SK-N-SH (cell line): ENCODE measurements around the gene INPP5A. TPM values are rescaled to one million over a fixed set of nuclear protein-coding genes. Genes with fewer than 3 reads are reported as not detected.

Experiments used
- CTCF ChIA-PET: fragments of 300-600, 350-600 bp; formaldehyde crosslinking; extraction: SDS; loops from one replicate; lab custom pipeline; 2021; lab: Yijun Ruan, JAX
- POLR2A ChIA-PET: fragments of 350-600 bp; sonication (Branson Sonifier 250); formaldehyde crosslinking; extraction: SDS; loops from one replicate; lab custom pipeline; 2020; ENCODE audit warnings: antibody characterized with exemption, inconsistent platforms; lab: Yijun Ruan, JAX
- DNase-seq: peaks from one replicate; pipeline ENCODE4 v3.0.0; 2012
- H2AFZ ChIP-seq: fragments of 200-600 bp; sonication (generic); 2 replicates; pipeline ENCODE4 v1.8.1; 2016; ENCODE audit warnings: antibody characterized with exemption, mild to moderate bottlenecking, low read depth
- H3F3A ChIP-seq: fragments of 200-600 bp; sonication (generic); replicated peaks from 2 replicates; pipeline ENCODE3; 2016; ENCODE audit warnings: antibody characterized with exemption, mild to moderate bottlenecking; ENCODE audit not compliant: insufficient read depth
- H3K27ac ChIP-seq, 2 experiments: fragments of 200-500 bp in 1 of 2; fragments of 200-600 bp in 1 of 2; sonication (Bioruptor generic) in 1 of 2; sonication (generic), shearing (Covaris generic) in 1 of 2; 2 replicates each; pipeline versions ENCODE4 v1.5.1 to v1.6.1; 2014 to 2016; ENCODE audit warnings: low read depth in 2 of 2, inconsistent platforms in 1 of 2, low read length in 1 of 2, mild to moderate bottlenecking in 1 of 2, mixed read lengths in 1 of 2
- H3K27me3 ChIP-seq: fragments of 200-600 bp; sonication (generic), shearing (Covaris generic); 2 replicates; pipeline ENCODE4 v1.6.1; 2016; ENCODE audit warnings: mixed run types; ENCODE audit not compliant: insufficient read depth
- H3K36me3 ChIP-seq, 2 experiments: fragments of 200-500 bp in 1 of 2; fragments of 200-600 bp in 1 of 2; sonication (Bioruptor generic) in 1 of 2; sonication (generic) in 1 of 2; replicated peaks in 1 of 2; 2 replicates each; pipeline versions ENCODE3 to v1.5.1; 2014 to 2016; ENCODE audit warnings: low read length in 1 of 2, mild to moderate bottlenecking in 1 of 2; ENCODE audit not compliant: insufficient read depth in 2 of 2, control insufficient read depth in 1 of 2
- H3K4me1 ChIP-seq, 2 experiments: fragments of 200-500 bp in 1 of 2; fragments of 200-600 bp in 1 of 2; sonication (Bioruptor generic) in 1 of 2; sonication (generic), shearing (Covaris generic) in 1 of 2; 2 replicates each; pipeline versions ENCODE4 v1.5.1 to v1.6.1; 2014 to 2016; ENCODE audit warnings: low read depth in 1 of 2, low read length in 1 of 2, mixed run types in 1 of 2; ENCODE audit not compliant: insufficient read depth in 2 of 2, control insufficient read depth in 1 of 2
- H3K4me2 ChIP-seq: fragments of 200-600 bp; sonication (generic), shearing (Covaris generic); 2 replicates; pipeline ENCODE4 v1.6.1; 2017; ENCODE audit warnings: mixed run types
- H3K4me3 ChIP-seq, 2 experiments: fragments of 200-500 bp in 1 of 2; fragments of 200-600 bp in 1 of 2; sonication (Bioruptor generic) in 1 of 2; sonication (generic), shearing (Covaris generic) in 1 of 2; 2 replicates each; pipeline versions ENCODE4 v1.5.1 to v1.8.1; 2014 to 2016; ENCODE audit warnings: low read depth in 2 of 2, inconsistent platforms in 1 of 2, low read length in 1 of 2, mild to moderate bottlenecking in 1 of 2, mixed read lengths in 1 of 2, moderate library complexity in 1 of 2
- H3K79me2 ChIP-seq: fragments of 200-600 bp; sonication (generic); 2 replicates; pipeline ENCODE4 v1.8.1; 2017; ENCODE audit warnings: mild to moderate bottlenecking; ENCODE audit not compliant: insufficient read depth
- H3K9ac ChIP-seq: fragments of 200-600 bp; sonication (generic); 2 replicates; pipeline ENCODE4 v1.6.1; 2017; ENCODE audit warnings: mixed run types
- H3K9me2 ChIP-seq: fragments of 200-600 bp; sonication (generic); 2 replicates; pipeline ENCODE4 v1.6.1; 2017; ENCODE audit warnings: mixed run types
- H3K9me3 ChIP-seq: fragments of 200-600 bp; sonication (generic); 2 replicates; pipeline ENCODE4 v1.6.1; 2017; ENCODE audit warnings: mixed run types, mild to moderate bottlenecking, moderate library complexity
- H4K20me1 ChIP-seq: fragments of 200-600 bp; sonication (generic); 2 replicates; pipeline ENCODE4 v1.6.1; 2017; ENCODE audit warnings: mild to moderate bottlenecking, mixed run types; ENCODE audit not compliant: insufficient read depth
- CTCF ChIP-seq: fragments of 200-600 bp; sonication (generic); IDR thresholded peaks from 2 replicates; pipeline ENCODE4 v1.6.1; 2017; ENCODE audit warnings: antibody characterized with exemption, mild to moderate bottlenecking, moderate library complexity
- EP300 ChIP-seq, 2 experiments: IDR thresholded peaks; 2 replicates each; pipeline versions ENCODE4 v1.4.0 to v1.6.1; 2012; ENCODE audit warnings: borderline replicate concordance in 1 of 2, low read depth in 1 of 2, low read length in 1 of 2
- FOSL2 ChIP-seq: IDR thresholded peaks from 2 replicates; pipeline ENCODE4 v1.4.0; 2012; ENCODE audit warnings: low read depth, mild to moderate bottlenecking, moderate library complexity, borderline replicate concordance
- FOXJ3 ChIP-seq: sonication (generic); formaldehyde crosslinking; IDR thresholded peaks from 2 replicates; pipeline ENCODE4 v1.5.1; 2020; ENCODE audit warnings: mild to moderate bottlenecking, missing genetic modification reagents
- GABPA ChIP-seq: IDR thresholded peaks from 2 replicates; pipeline ENCODE4 v1.4.0; 2012; ENCODE audit warnings: low read depth, mild to moderate bottlenecking
- MAX ChIP-seq: IDR thresholded peaks from 2 replicates; pipeline ENCODE4 v1.4.0; 2012; ENCODE audit warnings: low read depth
- MXI1 ChIP-seq: IDR thresholded peaks from 2 replicates; pipeline ENCODE4 v1.6.1; 2012; ENCODE audit warnings: mild to moderate bottlenecking, low read depth, low read length, improper control_type of control experiment
- RAD21 ChIP-seq: IDR thresholded peaks from 2 replicates; pipeline ENCODE4 v1.6.1; 2012; ENCODE audit warnings: mild to moderate bottlenecking, low read length
- RXRA ChIP-seq: IDR thresholded peaks from 2 replicates; pipeline ENCODE4 v1.4.0; 2012; ENCODE audit warnings: low read depth, mild to moderate bottlenecking, borderline replicate concordance
- SIN3A ChIP-seq: IDR thresholded peaks from 2 replicates; pipeline ENCODE4 v1.6.1; 2012; ENCODE audit warnings: low read depth, mild to moderate bottlenecking, low read length, moderate library complexity, borderline replicate concordance
- TAF1 ChIP-seq: IDR thresholded peaks from 2 replicates; pipeline ENCODE4 v1.6.1; 2012; ENCODE audit warnings: low read depth, mild to moderate bottlenecking, low read length, moderate library complexity, borderline replicate concordance
- TEAD4 ChIP-seq: IDR thresholded peaks from 2 replicates; pipeline ENCODE4 v1.4.0; 2012; ENCODE audit warnings: mild to moderate bottlenecking, borderline replicate concordance; ENCODE audit not compliant: insufficient read depth
- USF1 ChIP-seq: IDR thresholded peaks from 2 replicates; pipeline ENCODE4 v1.4.0; 2012; ENCODE audit warnings: low read depth, borderline replicate concordance
- YY1 ChIP-seq: IDR thresholded peaks from 2 replicates; pipeline ENCODE4 v1.4.0; 2012; ENCODE audit warnings: low read depth, mild to moderate bottlenecking
- ZBTB33 ChIP-seq: IDR thresholded peaks from 2 replicates; pipeline ENCODE4 v1.4.0; 2012; ENCODE audit warnings: low read depth, borderline replicate concordance
- WGBS: methylation state at CpG from one replicate; pipeline ENCODE4 v1.1.6; 2017; ENCODE audit warnings: low lambda C conversion rate; 5-methylcytosine and 5-hydroxymethylcytosine counted together
- polyA plus RNA-seq, 3 experiments: library from polyadenylated mRNA; depleted of rRNA; stranded (reverse); fragments of >200 nt; gene quantifications; 2 replicates each; pipeline ENCODE4 v1.2.3, GENCODE V29; 2012

The INPP5A gene
- polyA plus RNA-seq, 1 of the 3 experiments (the other 2 are of a cell fraction) = 12.0 TPM

- TF ChIP-seq FOXJ3 (CRISPR knock-in tag) (no peak), EP300 (IDR thresholded peaks at IDR 0.05; ENCODE audit: borderline replicate concordance in 1 of 2, low read depth in 1 of 2, low read length in 1 of 2) (no peak), CTCF (no peak), TAF1 (no peak), YY1 (no peak), USF1 (no peak), GABPA (no peak), MXI1 (no peak), SIN3A (no peak), TEAD4 (no peak), RAD21 (no peak), RXRA (no peak), ZBTB33 (no peak), MAX (no peak), FOSL2 (no peak)
- 89% methylated on average over 4 of the region's 4 CpGs for WGBS
- Histone ChIP-seq H3K36me3 (no peaks in the 10 kb centered on the region), H3K9ac (no peak overlapping the region), H3K27ac (no peak overlapping the region), H3K27me3 (no peaks in the 10 kb centered on the region), H3K9me2 (no peaks in the 10 kb centered on the region), H3K9me3 (no peaks in the 10 kb centered on the region), H3K4me3 (no peak overlapping the region), H4K20me1 (peaks cover 10% of the 10 kb centered on the region; the same call in 1 of the 2 replicates), H3K4me1 (peaks cover 0 to 24% of the 10 kb centered on the region in 2 experiments; a peak in 1 of 4 replicates), H2AFZ (no peak overlapping the region), H3F3A (no peaks in the 10 kb centered on the region), H3K4me2 (no peak overlapping the region), H3K79me2 (peaks cover 11% of the 10 kb centered on the region)
- POLR2A ChIA-PET = no interaction called here
- no peak for DNase-seq
- CTCF ChIA-PET = interaction anchor here (1.1 to 5.0 kb wide), 5 partner anchors 17 to 181 kb away, joined by 3 to 39 read pairs (median 5); no protein-coding TSS in a partner anchor
Observed at GRCh38 chr10:132634947-132635271, 97.3 kb downstream of the INPP5A start.
